Naive thymus-derived CD8-positive, alpha-beta T cell (primary cell): ENCODE data around the gene CD164L2. TPM values are rescaled to one million over a fixed set of nuclear protein-coding genes. Genes with fewer than 3 reads are reported as not detected.

ENCODE experiments used
- polyA plus RNA-seq, 3 donors: library from polyadenylated mRNA; unstranded; fragments of 300-500 nt; fragmentation: Illumina TruSeq; gene quantifications; one replicate each; pipeline ENCODE4 v1.2.3, GENCODE V29; 2021
- total RNA-seq, 8 experiments: library from RNA in 2 of 8; stranded (reverse) in 2 of 8; gene quantifications; one replicate each; pipeline ENCODE4 v1.2.3 and lab custom pipeline; 2021 to 2026

Gene CD164L2
- total and polyA plus RNA-seq, 5 experiments from 2014 or later, result 0.17 TPM; not detected in 4

Other genes with a start within 250 kb of the CD164L2 start
- gene SLC9A1, start 228.2 kb downstream of the CD164L2 start, total RNA-seq, result 10 to 100 TPM; 16.2 to 17.7 TPM
- 10 to 100 TPM in 1 of 3 donors, 1 to 10 TPM in 2; 4.5 to 14.2 (median 8.5) TPM for gene SLC9A1, start 228.2 kb downstream of the CD164L2 start, polyA plus RNA-seq
- 10 to 100 TPM; 57.4 to 58.2 TPM for gene WDTC1, start 148.7 kb downstream of the CD164L2 start, total RNA-seq
- 1 to 10 TPM; 4.0 to 5.8 (median 5.6) TPM for gene WDTC1, start 148.7 kb downstream of the CD164L2 start, polyA plus RNA-seq
- 10 to 100 TPM; 42.5 to 44.0 TPM for gene TMEM222, start 61.2 kb downstream of the CD164L2 start, total RNA-seq
- gene TMEM222, start 61.2 kb downstream of the CD164L2 start, polyA plus RNA-seq, result 10 to 100 TPM; 54.1 to 57.1 (median 56.9) TPM
- gene SYTL1, start 41.3 kb downstream of the CD164L2 start, total RNA-seq, result 100 to 1,000 TPM; 125 to 135 TPM
- 10 to 100 TPM; 74.4 to 92.3 (median 91.9) TPM for gene SYTL1, start 41.3 kb downstream of the CD164L2 start, polyA plus RNA-seq
- 10 to 100 TPM; 10.1 to 11.6 TPM for gene MAP3K6, start 16.4 kb downstream of the CD164L2 start, total RNA-seq
- gene MAP3K6, start 16.4 kb downstream of the CD164L2 start, polyA plus RNA-seq, result 1 to 10 TPM; 1.7 to 6.0 (median 3.0) TPM
- gene FCN3, start 8.5 kb downstream of the CD164L2 start, total RNA-seq, result not detected
- not detected for gene FCN3, start 8.5 kb downstream of the CD164L2 start, polyA plus RNA-seq
- not detected for gene GPR3, start 9.3 kb upstream of the CD164L2 start, total RNA-seq
- under 1 TPM in 2 of 3 donors, not detected in 1; 0.10 to 0.28 TPM for gene GPR3, start 9.3 kb upstream of the CD164L2 start, polyA plus RNA-seq
- gene WASF2, start 106.8 kb upstream of the CD164L2 start, total RNA-seq, result 100 to 1,000 TPM; 183 to 185 TPM
- 10 to 100 TPM; 54.8 to 68.9 (median 68.5) TPM for gene WASF2, start 106.8 kb upstream of the CD164L2 start, polyA plus RNA-seq
- gene AHDC1, start 220.8 kb upstream of the CD164L2 start, total RNA-seq, result 10 to 100 TPM; 19.6 to 24.7 TPM
- 1 to 10 TPM in 2 of 3 donors, under 1 TPM in 1; 0.57 to 2.4 (median 1.0) TPM for gene AHDC1, start 220.8 kb upstream of the CD164L2 start, polyA plus RNA-seq